ENCODE results near the gene CNN2.
A peak's percentile ranks its signal among the peaks of the same experiment; 100 is the strongest.

CNN2 gene

GRCh38 chr19:1084024-1084868 is 57.8 kb downstream of the CNN2 start:
- no peak for DNase-seq

DNA sequence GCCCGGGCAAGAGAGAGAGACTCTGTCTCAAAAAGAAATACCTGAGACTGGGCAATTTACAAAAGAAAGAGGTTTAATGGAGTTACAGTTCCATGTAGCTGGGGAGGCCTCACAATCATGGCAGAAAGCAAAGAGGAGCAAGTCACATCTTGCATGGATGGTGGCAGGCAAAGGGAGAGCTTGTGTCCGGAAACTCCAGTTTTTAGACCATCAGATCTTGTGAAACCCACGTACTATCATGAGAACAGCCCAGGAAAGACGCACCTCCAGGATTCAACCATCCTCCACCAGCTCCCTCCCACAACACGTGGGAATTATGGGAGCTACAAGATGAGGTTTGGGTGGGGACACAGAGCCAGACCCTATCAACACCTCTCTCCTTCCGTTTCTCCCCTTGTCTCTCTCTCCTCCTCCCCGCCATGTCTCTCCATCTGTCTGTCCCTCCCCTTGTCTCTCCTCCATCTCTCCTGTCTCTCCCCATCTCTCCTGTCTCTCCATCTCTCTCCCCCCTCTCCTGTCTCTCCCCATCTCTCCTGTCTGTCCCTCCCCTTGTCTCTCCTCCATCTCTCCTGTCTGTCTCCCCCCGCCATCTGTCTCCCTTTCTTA is 58.7 kb downstream of the CNN2 start:
- no peak for DNase-seq

DNA sequence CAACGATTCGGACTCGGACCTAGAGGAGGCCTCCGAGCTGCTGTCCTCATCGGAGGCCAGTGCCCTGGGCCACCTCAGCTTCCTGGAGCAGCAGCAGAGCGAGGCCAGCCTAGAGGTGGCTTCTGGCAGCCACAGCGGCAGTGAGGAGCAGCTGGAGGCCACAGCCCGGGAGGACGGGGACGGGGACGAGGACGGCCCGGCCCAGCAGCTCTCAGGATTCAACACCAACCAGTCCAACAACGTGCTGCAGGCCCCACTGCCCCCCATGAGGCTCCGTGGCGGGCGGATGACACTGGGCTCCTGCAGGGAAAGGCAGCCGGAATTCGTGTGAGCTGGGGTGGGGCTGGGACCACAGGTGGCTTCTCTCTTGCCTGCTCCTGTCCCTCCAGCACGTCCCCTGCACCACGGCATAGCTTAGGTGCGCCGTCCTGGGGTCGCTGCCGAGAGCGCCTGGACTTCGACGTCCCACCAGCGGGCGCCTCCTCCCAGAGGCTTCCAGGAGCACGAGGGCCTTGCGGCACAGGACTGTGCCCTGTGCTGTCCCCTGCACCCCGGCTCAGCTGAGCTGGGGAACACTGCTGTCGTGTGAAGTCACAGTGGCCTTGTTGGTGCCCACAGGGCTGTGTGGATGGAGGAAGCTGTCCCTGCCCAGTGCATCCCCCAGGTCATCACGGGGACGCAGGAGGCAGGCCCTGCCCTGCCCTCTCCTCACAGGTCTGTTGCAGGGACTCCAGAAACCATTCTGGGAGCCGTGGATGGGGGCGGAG is 59.5 kb downstream of the CNN2 start:
- DNase-seq = no peak

- peak in 2 of 6 experiments; percentile 53 to 63 for DNase-seq
Observed at GRCh38 chr19:1086613-1087012, 60.2 kb downstream of the CNN2 start.

- peak; percentile 45 to 81 (median 63) for DNase-seq
Observed at GRCh38 chr19:1087813-1088415, 61.5 kb downstream of the CNN2 start.

- DNase-seq = peak in 3 of 6 experiments; percentile 39 to 64 (median 59)
Observed at GRCh38 chr19:1088416-1089010, 62.1 kb downstream of the CNN2 start.
